Loucy (cell line): ENCODE results near the gene SMIM21.

Experiments
- H2AFZ ChIP-seq: fragments of 200-600 bp; sonication (generic); 2 replicates; pipeline ENCODE4 v1.6.0; 2016; ENCODE audit warnings: antibody characterized with exemption, mild to moderate bottlenecking, low read length, moderate library complexity
- H3F3A ChIP-seq: fragments of 200-600 bp; 2 replicates; pipeline ENCODE4 v1.6.0; 2016; ENCODE audit warnings: antibody characterized with exemption, low read depth, mild to moderate bottlenecking
- H3K27me3 ChIP-seq: fragments of 200-600 bp; sonication (generic); 2 replicates; pipeline ENCODE4 v1.6.1; 2014; ENCODE audit warnings: low read length, mild to moderate bottlenecking; ENCODE audit not compliant: insufficient read depth, poor library complexity, severe bottlenecking
- H3K36me3 ChIP-seq: fragments of 200-600 bp; sonication (generic); 2 replicates; pipeline ENCODE4 v1.6.1; 2016; ENCODE audit warnings: low read length; ENCODE audit not compliant: insufficient read depth
- H3K4me1 ChIP-seq: fragments of 200-600 bp; sonication (generic); 2 replicates; pipeline ENCODE4 v1.5.1; 2014; ENCODE audit warnings: low read length, mild to moderate bottlenecking; ENCODE audit not compliant: insufficient read depth, poor library complexity, severe bottlenecking
- H3K4me2 ChIP-seq: fragments of 200-600 bp; sonication (generic); 2 replicates; pipeline ENCODE4 v1.6.0; 2014; ENCODE audit warnings: antibody characterized with exemption, low read length, low read depth, mild to moderate bottlenecking; ENCODE audit not compliant: poor library complexity, severe bottlenecking
- H3K4me3 ChIP-seq: fragments of 200-600 bp; sonication (generic); 2 replicates; pipeline ENCODE4 v1.5.1; 2014; ENCODE audit warnings: low read length, mild to moderate bottlenecking, mixed read lengths; ENCODE audit not compliant: poor library complexity, severe bottlenecking
- H3K79me2 ChIP-seq: fragments of 200-600 bp; sonication (generic); 2 replicates; pipeline ENCODE4 v1.6.1; 2014; ENCODE audit warnings: low read length; ENCODE audit not compliant: insufficient read depth
- H3K9ac ChIP-seq: fragments of 200-600 bp; sonication (generic); 2 replicates; pipeline ENCODE4 v1.6.0; 2014; ENCODE audit warnings: mild to moderate bottlenecking, low read depth, low read length, moderate library complexity; ENCODE audit not compliant: poor library complexity, severe bottlenecking
- H3K9me2 ChIP-seq: fragments of 200-600 bp; sonication (generic); replicated peaks from 2 replicates; pipeline ENCODE4 v1.6.1; 2016; ENCODE audit warnings: low read depth, low read length, mixed read lengths
- H3K9me3 ChIP-seq: fragments of 200-600 bp; sonication (generic); 2 replicates; pipeline ENCODE4 v1.6.1; 2014; ENCODE audit warnings: mild to moderate bottlenecking, antibody characterized with exemption, low read length, low read depth; ENCODE audit not compliant: insufficient read depth
- H4K20me1 ChIP-seq: fragments of 200-600 bp; sonication (generic); 2 replicates; pipeline ENCODE4 v1.6.0; 2014; ENCODE audit warnings: antibody characterized with exemption, low read length, mild to moderate bottlenecking; ENCODE audit not compliant: insufficient read depth, poor library complexity, severe bottlenecking
- EZH2phosphoT487 ChIP-seq: fragments of 200-600 bp; IDR thresholded peaks from 2 replicates; pipeline ENCODE4 v1.6.1; 2018; ENCODE audit warnings: antibody characterized with exemption, mild to moderate bottlenecking, moderate library complexity, borderline replicate concordance
- TF ChIP-seq, protein P1 (sequence below): fragments of 200-600 bp; sonication (generic); conservative IDR thresholded peaks from 2 replicates; pipeline ENCODE4 v1.5.1; 2014; ENCODE audit warnings: mild to moderate bottlenecking, antibody characterized with exemption, low read length

SMIM21 gene

DNA sequence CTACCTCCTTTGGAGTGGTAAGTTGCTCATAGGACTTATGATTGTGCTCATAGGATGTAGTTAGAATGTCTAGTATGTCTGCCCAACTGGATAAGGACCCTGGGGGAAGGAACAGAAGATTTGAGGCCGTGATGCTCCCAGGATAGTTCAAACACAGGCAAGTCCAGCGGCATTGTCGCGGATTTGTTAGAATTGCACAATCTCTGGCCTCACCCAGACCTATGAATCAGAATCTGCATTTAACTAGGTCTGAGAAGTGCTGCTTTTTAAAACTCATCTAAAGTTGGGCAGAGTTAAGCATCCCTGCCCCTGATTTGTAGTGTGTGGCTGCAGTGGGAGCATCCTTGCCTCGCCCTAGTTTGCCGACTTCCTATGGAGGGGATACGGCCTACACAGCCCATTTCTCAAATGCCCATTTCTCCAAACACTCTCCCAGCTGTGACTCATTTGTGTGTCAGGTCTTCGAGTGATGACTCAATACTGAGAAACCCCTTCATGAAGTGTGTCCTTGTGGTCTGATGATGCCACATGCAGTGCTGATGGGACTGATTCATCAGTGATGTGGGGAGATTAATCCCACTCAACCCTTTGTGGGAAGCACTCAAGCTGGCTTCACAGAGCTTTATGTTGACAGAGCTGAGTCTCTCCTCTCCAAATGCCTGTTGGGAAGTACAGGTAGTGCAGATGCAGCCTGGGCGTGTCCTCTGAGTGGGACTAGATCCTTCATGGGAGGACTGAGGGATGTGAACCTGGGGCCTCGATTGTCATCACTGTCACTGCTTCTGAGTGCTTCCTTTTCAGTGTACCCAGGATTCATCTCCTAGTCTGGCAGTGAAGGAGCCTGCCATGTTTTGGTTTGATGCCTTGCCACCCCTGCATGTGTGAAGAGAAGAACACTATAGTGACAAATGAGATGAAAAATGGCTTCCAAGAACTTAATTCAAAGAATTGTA lies 18.7 kb downstream of the SMIM21 start:
- H3K4me1 ChIP-seq: no peaks in the 10 kb centered on the region
- no peaks in the 10 kb centered on the region for H3K79me2 ChIP-seq
- H3K27me3 ChIP-seq: no peaks in the 10 kb centered on the region
- no peak overlapping the region for H3K4me2 ChIP-seq
- no peaks in the 10 kb centered on the region for H3F3A ChIP-seq
- H3K36me3 ChIP-seq: no peaks in the 10 kb centered on the region
- no peak overlapping the region for H2AFZ ChIP-seq
- no peak for TF ChIP-seq EZH2phosphoT487
- TF ChIP-seq, protein P1, sequence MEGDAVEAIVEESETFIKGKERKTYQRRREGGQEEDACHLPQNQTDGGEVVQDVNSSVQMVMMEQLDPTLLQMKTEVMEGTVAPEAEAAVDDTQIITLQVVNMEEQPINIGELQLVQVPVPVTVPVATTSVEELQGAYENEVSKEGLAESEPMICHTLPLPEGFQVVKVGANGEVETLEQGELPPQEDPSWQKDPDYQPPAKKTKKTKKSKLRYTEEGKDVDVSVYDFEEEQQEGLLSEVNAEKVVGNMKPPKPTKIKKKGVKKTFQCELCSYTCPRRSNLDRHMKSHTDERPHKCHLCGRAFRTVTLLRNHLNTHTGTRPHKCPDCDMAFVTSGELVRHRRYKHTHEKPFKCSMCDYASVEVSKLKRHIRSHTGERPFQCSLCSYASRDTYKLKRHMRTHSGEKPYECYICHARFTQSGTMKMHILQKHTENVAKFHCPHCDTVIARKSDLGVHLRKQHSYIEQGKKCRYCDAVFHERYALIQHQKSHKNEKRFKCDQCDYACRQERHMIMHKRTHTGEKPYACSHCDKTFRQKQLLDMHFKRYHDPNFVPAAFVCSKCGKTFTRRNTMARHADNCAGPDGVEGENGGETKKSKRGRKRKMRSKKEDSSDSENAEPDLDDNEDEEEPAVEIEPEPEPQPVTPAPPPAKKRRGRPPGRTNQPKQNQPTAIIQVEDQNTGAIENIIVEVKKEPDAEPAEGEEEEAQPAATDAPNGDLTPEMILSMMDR: no peak
- no peaks in the 10 kb centered on the region for H4K20me1 ChIP-seq
- H3K9ac ChIP-seq: no peak overlapping the region
- no peaks in the 10 kb centered on the region for H3K9me3 ChIP-seq
- no peaks in the 10 kb centered on the region for H3K9me2 ChIP-seq
- no peak overlapping the region for H3K4me3 ChIP-seq

DNA sequence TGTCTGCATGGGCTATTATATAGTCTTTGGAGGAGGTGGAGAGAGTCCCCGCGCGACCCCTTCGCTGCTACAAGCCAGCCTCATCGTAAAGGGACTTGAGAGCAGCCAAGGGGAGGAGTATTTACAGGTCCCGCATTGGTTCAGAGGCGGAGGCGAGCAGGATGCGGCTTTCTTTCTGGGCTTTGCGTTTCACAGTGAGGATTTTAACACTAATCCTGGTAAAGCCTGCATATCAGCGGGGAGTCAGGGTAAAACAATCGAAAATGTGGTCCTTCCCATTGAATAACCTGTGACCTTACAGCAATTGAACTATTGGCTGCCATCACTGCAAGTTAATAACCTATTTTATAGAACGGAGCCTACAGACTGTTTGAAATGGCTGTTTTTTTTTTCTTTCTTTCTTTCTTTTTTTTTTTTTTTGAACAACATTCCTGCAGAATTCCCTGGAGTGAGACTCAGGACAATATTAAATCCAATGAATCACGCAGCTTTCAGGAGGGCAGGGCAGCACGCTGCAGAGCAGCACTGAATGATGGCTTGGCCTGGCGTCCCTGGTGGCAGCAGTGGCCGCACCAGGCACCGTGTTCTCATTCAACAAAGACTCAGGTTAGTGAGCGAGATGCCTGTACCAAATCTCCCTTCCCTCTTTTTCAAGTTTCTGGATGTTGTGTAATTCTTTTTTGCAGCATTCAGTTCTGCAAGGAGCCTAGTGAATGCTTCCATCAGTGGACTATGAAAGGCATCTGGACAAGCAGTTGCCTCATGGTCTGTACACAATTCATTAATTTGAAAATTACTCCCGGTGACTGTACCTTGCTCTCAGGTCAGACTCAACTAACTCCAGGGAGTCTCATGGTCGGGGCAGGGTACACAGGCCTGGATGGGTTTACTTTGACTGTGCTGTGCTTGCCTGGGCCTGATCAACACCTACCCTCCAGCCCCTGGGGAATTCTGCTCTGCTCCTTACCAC lies 19.8 kb downstream of the SMIM21 start:
- no peaks in the 10 kb centered on the region for H3F3A ChIP-seq

More for the DNA sequence above, 19.8 kb downstream of the SMIM21 start:
- H3K4me3 ChIP-seq: no peak overlapping the region
- H2AFZ ChIP-seq: no peak overlapping the region
- H3K36me3 ChIP-seq: no peaks in the 10 kb centered on the region
- H3K4me1 ChIP-seq: no peaks in the 10 kb centered on the region
- H4K20me1 ChIP-seq: no peaks in the 10 kb centered on the region
- no peaks in the 10 kb centered on the region for H3K9me3 ChIP-seq
- no peak overlapping the region for H3K4me2 ChIP-seq
- H3K27me3 ChIP-seq: no peaks in the 10 kb centered on the region
- no peaks in the 10 kb centered on the region for H3K9me2 ChIP-seq
- H3K9ac ChIP-seq: no peak overlapping the region
- TF ChIP-seq, protein P1: no peak
- TF ChIP-seq EZH2phosphoT487: no peak
- H3K79me2 ChIP-seq: no peaks in the 10 kb centered on the region
